SH-SY5Y (cell line): Measurements from ENCODE around the gene CDKL4.

Source experiments
- GATA2 ChIP-seq: IDR thresholded peaks from 2 replicates; pipeline ENCODE4 v1.6.1; 2011; ENCODE audit warnings: mild to moderate bottlenecking, low read depth, low read length
- GATA3 ChIP-seq: IDR thresholded peaks from 2 replicates; pipeline ENCODE4 v1.6.1; 2011; ENCODE audit warnings: low read depth, mild to moderate bottlenecking, low read length, moderate library complexity

GRCh38 chr2:39156107-39156506 lies 87.7 kb downstream of the CDKL4 start:
- TF ChIP-seq GATA2 (no peak), GATA3 (no peak)
